ENCODE measurements around the gene RFX2. TPM values are rescaled to one million over a fixed set of nuclear protein-coding genes. Genes with fewer than 3 reads are reported as not detected.
A peak's percentile ranks its signal among the peaks of the same experiment; 100 is the strongest.

The RFX2 gene
- total and polyA plus RNA-seq, 2 donors from 2014 or later, result 4.6 to 12.6 TPM

DNA sequence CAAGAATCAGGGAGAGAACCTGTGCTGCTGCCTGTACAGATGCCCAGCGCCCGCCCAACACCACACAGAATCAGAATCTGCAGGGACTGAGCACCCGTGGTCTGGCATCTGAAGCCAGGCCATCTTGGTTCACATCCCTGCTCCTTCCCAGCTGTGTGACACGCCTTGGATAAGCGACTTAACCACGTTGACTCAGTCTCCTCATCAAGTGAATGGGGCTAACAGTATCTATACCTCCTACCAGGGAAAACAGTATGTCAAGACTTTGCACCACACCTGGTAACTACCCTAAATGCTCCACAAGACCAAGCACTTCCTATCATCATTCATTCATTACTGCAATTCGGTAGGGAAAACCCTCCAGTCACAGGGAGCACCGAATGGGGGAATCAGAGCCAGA is 133.5 kb downstream of the RFX2 start:
- no peaks in the 10 kb centered on the region for H3K27me3 ChIP-seq (ENCODE audit: control insufficient read depth, insufficient read depth, low read length)
- H3K4me3 ChIP-seq (ENCODE audit: low read length in 3 of 3), result peak overlapping the region; percentile 68 to 76 (median 75)
- H3K9ac ChIP-seq (ENCODE audit: low read length in 3 of 3), result peak overlapping the region; percentile 7 to 43 (median 38)
- no peak overlapping the region for H3K27ac ChIP-seq (ENCODE audit: low read depth in 2 of 2, low read length in 2 of 2)
- intact Hi-C loops (cut with DNase I), result no loop called here
- H3K9me3 ChIP-seq (ENCODE audit: control insufficient read depth in 2 of 3, insufficient read depth in 1 of 3, low read length in 3 of 3), result no peaks in the 10 kb centered on the region
- H3K4me1 ChIP-seq (ENCODE audit: control insufficient read depth in 2 of 3, insufficient read depth in 2 of 3, low read depth in 1 of 3, low read length in 3 of 3), result peaks cover 0 to 21% (median 15%) of the 10 kb centered on the region in 3 donors
- peaks cover 0 to 6% (median 2%) of the 10 kb centered on the region in 3 donors for H3K36me3 ChIP-seq (ENCODE audit: control insufficient read depth in 2 of 3, insufficient read depth in 3 of 3, low read length in 3 of 3)
- TF ChIP-seq, protein P1, sequence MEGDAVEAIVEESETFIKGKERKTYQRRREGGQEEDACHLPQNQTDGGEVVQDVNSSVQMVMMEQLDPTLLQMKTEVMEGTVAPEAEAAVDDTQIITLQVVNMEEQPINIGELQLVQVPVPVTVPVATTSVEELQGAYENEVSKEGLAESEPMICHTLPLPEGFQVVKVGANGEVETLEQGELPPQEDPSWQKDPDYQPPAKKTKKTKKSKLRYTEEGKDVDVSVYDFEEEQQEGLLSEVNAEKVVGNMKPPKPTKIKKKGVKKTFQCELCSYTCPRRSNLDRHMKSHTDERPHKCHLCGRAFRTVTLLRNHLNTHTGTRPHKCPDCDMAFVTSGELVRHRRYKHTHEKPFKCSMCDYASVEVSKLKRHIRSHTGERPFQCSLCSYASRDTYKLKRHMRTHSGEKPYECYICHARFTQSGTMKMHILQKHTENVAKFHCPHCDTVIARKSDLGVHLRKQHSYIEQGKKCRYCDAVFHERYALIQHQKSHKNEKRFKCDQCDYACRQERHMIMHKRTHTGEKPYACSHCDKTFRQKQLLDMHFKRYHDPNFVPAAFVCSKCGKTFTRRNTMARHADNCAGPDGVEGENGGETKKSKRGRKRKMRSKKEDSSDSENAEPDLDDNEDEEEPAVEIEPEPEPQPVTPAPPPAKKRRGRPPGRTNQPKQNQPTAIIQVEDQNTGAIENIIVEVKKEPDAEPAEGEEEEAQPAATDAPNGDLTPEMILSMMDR (IDR thresholded peaks at IDR 0.05; ENCODE audit: borderline replicate concordance, extremely low read depth, insufficient read depth), result no peak
- DNase-seq, result peak in 1 of 5 donors; percentile 37
- no peak for FAIRE-seq

DNA sequence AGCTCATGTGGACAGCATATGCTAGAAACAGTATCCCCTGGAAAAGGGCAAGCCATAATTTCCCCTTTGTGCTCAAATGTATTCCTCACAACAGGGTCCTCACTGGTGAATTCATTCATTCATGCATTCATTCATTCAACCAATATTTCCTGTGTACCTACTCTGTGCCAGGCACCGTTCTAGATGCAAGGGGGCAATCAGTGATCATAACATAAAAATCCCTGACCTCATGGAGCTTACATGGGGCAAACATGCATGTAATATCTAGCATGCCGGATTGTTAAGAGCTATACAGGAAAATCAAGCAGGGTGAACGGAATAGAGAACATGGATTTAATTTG is 134.9 kb downstream of the RFX2 start:
- Histone ChIP-seq H3K9me3 (ENCODE audit: control insufficient read depth in 2 of 3, insufficient read depth in 1 of 3, low read length in 3 of 3) (no peaks in the 10 kb centered on the region), H3K36me3 (ENCODE audit: control insufficient read depth in 2 of 3, insufficient read depth in 3 of 3, low read length in 3 of 3) (peaks cover 0 to 6% (median 2%) of the 10 kb centered on the region in 3 donors), H3K4me1 (ENCODE audit: control insufficient read depth in 2 of 3, insufficient read depth in 2 of 3, low read depth in 1 of 3, low read length in 3 of 3) (peaks cover 0 to 22% (median 15%) of the 10 kb centered on the region in 3 donors), H3K9ac (ENCODE audit: low read length in 3 of 3) (no peak overlapping the region), H3K4me3 (ENCODE audit: low read length in 3 of 3) (no peak overlapping the region), H3K27me3 (ENCODE audit: control insufficient read depth, insufficient read depth, low read length) (no peaks in the 10 kb centered on the region), H3K27ac (ENCODE audit: low read depth in 2 of 2, low read length in 2 of 2) (no peak overlapping the region)
- intact Hi-C loops (cut with DNase I), result no loop called here
- DNase-seq (no peak), FAIRE-seq (no peak)
- TF ChIP-seq, protein P1 (IDR thresholded peaks at IDR 0.05; ENCODE audit: borderline replicate concordance, extremely low read depth, insufficient read depth), result no peak

DNA sequence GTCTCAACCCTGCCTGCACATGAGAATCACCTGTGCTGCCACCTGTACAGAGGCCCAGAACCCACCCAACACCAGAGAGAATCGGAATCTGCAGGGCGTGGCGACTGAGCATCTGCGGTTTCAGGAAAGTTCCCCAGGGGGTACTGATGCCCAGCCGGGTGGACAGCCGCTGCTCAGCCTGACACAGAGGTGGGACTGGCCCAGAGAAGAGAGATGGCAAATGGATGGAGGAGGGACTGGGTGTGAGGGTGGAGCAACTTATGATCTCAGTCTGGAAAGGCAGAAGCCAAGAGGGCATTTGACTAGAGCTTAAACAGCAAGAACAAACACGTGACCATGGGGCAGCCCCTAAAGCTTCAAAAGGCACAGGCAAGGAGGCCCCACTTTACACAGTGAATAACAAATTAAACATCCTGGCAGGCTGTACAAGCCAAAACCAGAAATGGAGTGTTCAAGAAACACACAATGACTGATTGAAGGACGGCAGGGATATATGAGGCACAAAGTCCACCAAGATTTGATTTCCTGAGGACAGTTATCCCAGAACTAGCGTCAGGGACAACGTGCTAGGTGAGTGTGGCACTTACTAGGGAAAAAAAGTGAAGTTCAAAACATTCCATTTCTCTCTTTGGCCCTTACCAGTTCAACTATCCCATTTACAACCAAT is 135.4 kb downstream of the RFX2 start:
- TF ChIP-seq, protein P1 (IDR thresholded peaks at IDR 0.05; ENCODE audit: borderline replicate concordance, extremely low read depth, insufficient read depth), result no peak
- peaks cover 0 to 27% (median 20%) of the 10 kb centered on the region in 3 donors for H3K4me1 ChIP-seq (ENCODE audit: control insufficient read depth in 2 of 3, insufficient read depth in 2 of 3, low read depth in 1 of 3, low read length in 3 of 3)
- intact Hi-C loops (cut with DNase I), result no loop called here
- no peak overlapping the region for H3K27ac ChIP-seq (ENCODE audit: low read depth in 2 of 2, low read length in 2 of 2)
- DNase-seq, result peak in 1 of 5 donors; percentile 52
- H3K36me3 ChIP-seq (ENCODE audit: control insufficient read depth in 2 of 3, insufficient read depth in 3 of 3, low read length in 3 of 3), result peaks cover 0 to 6% (median 2%) of the 10 kb centered on the region in 3 donors
- no peak overlapping the region for H3K4me3 ChIP-seq (ENCODE audit: low read length in 3 of 3)
- no peaks in the 10 kb centered on the region for H3K27me3 ChIP-seq (ENCODE audit: control insufficient read depth, insufficient read depth, low read length)
- FAIRE-seq, result no peak
- H3K9me3 ChIP-seq (ENCODE audit: control insufficient read depth in 2 of 3, insufficient read depth in 1 of 3, low read length in 3 of 3), result no peaks in the 10 kb centered on the region
- no peak overlapping the region for H3K9ac ChIP-seq (ENCODE audit: low read length in 3 of 3)

Data from kidney (tissue), 14 donors.